OCI-LY3 (cell line): ENCODE measurements around the gene CNNM1.

Source experiments
- CTCF ChIP-seq: fragments of 200-600, 300-600 bp; sonication (generic); IDR thresholded peaks from 2 replicates; pipeline ENCODE4 v1.5.1; 2014; ENCODE audit warnings: antibody characterized with exemption, low read length, low read depth
- EZH2phosphoT487 ChIP-seq: fragments of 200-600 bp; shearing (Covaris generic); IDR thresholded peaks from 2 replicates; pipeline ENCODE4 v1.6.1; 2018; ENCODE audit warnings: antibody characterized with exemption, mixed run types, low read depth

GRCh38 chr10:99419688-99420087 is 90.5 kb downstream of the CNNM1 start:
- TF ChIP-seq CTCF (no peak), EZH2phosphoT487 (no peak)
